WI38 (cell line): ENCODE data around the gene PRTN3.
"Not testable (repeated sequence)": the region's sequence is repeated elsewhere in the genome, so short reads cannot be mapped to it uniquely, and the experiment has no call there.

ENCODE experiments used
- H3K4me3 ChIP-seq: 2 replicates; pipeline ENCODE4 v1.5.1; 2011; ENCODE audit warnings: low read depth, mild to moderate bottlenecking, control low read depth, low read length
- TF ChIP-seq, protein P1 (sequence below): IDR thresholded peaks from 2 replicates; pipeline ENCODE4 v1.5.1; 2012; ENCODE audit warnings: low read depth, mild to moderate bottlenecking, control low read depth, low read length

The PRTN3 gene

GRCh38 chr19:873084-873483 lies 32.3 kb downstream of the PRTN3 start:
- TF ChIP-seq, protein P1, sequence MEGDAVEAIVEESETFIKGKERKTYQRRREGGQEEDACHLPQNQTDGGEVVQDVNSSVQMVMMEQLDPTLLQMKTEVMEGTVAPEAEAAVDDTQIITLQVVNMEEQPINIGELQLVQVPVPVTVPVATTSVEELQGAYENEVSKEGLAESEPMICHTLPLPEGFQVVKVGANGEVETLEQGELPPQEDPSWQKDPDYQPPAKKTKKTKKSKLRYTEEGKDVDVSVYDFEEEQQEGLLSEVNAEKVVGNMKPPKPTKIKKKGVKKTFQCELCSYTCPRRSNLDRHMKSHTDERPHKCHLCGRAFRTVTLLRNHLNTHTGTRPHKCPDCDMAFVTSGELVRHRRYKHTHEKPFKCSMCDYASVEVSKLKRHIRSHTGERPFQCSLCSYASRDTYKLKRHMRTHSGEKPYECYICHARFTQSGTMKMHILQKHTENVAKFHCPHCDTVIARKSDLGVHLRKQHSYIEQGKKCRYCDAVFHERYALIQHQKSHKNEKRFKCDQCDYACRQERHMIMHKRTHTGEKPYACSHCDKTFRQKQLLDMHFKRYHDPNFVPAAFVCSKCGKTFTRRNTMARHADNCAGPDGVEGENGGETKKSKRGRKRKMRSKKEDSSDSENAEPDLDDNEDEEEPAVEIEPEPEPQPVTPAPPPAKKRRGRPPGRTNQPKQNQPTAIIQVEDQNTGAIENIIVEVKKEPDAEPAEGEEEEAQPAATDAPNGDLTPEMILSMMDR: no peak

DNA sequence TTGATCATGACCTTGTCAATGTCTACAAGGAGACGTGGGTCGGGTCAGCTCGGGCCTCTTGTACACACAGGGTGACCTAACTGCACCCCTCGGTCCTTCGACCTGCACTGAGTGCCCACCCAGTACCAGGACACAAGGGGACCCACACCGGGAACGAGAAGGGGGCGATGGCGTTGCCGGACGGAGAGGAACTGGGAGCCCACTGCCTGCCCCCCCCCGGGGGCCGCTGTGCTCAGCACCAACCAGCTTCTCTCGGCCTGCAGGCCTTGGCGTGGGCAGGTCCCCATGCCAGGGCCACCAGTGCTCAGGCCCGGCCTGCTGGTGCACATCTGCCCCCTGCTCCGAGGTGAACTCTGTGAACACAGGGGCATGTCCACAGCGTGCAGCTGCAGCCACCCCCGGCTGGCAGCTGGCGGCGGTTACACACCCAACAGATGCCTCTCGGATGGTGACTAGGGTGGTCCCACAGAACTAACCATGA lies 32.8 kb downstream of the PRTN3 start:
- TF ChIP-seq, protein P1: no peak
- no peak overlapping the region for H3K4me3 ChIP-seq

More at GRCh38 chr19:873084-873483, 32.3 kb downstream of the PRTN3 start:
- no peak overlapping the region for H3K4me3 ChIP-seq

DNA sequence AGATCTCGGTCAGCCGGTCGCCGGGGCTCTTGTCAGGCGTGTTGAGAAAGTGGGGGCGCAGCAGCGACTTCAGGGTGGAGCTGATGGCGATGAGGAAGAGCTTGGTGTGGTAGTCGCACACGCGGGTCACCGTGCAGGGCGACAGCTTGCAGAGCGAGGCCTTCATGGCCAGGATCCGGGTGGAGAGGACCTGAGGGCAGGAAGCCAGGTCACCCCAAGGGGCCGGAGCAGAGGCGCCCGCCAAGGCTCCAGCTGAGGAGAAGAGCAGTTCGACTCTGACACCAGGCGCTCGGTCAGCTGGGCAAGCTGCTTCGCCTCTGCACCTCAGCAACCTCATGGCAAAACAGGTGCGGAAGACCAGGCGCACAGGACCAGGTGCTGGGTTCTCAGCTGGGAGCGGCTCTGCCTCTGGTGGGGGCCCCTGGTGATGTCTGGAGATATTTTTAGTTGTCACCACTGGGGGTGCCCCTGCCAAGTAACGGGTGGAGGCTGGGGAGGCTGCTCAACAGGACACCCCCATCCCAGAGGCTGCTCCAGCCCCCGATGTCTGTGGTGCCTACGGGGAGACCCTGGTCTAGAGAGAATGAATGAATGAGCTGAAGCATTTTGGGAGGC lies 34.6 kb downstream of the PRTN3 start:
- TF ChIP-seq, protein P1: no peak
- no peak overlapping the region for H3K4me3 ChIP-seq

DNA sequence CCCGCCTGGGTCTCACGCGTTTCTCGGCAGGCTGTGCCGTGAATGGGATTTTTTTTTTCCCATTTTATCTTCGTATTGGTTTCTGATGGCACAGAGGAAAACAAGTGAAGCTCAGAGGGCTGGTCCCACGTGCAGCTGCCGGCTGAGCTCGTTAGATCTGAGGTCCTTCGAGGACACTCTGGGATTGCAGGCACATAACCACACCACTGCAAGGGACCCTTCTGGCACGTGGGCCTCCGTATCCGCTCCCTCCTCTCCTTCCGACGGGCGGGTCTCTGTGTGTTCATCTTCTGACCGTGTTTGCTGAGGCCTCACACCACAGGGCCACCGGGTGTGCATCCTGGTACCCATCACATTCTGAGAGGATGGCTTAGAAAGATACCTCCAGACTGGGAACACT lies 35.3 kb downstream of the PRTN3 start:
- TF ChIP-seq, protein P1: no peak
- H3K4me3 ChIP-seq: no peak overlapping the region

- H3K4me3 ChIP-seq: no peak overlapping the region
- TF ChIP-seq, protein P1: no peak
Observed at GRCh38 chr19:876780-877314, 36.0 kb downstream of the PRTN3 start.

GRCh38 chr19:877992-878660 lies 37.3 kb downstream of the PRTN3 start:
- not testable (repeated sequence) for H3K4me3 ChIP-seq

DNA sequence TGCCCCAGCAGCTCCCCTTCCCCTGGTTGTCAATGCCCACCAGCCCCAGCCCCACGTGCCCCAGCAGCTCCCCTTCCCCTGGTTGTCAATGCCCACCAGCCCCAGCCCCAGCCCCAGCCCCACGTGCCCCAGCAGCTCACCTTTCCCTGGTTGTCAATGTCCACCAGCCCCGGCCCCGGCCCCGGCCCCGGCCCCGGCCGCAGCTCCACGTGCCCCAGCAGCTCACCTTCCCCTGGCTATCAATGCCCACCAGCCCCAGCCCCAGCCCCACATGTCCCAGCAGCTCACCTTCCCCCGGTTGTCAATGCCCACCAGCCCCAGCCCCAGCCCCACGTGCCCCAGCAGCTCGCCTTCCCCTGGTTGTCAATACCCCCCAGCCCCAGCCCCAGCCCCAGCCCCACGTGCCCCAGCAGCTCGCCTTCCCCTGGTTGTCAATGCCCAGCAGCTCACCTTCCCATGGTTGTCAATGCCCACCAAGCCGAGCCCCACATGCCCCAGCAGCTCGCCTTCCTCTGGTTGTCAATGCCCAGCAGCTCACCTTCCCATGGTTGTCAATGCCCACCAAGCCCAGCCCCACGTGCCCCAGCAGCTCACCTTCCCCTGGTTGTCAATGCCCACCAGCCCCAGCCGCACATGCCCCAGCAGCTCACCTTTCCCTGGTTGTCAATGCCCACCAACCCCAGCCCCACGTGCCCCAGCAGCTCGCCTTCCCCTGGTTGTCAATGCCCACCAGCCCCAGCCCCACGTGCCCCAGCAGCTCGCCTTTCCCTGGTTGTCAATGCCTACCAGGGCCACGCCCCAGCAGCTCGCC lies 38.2 kb downstream of the PRTN3 start:
- H3K4me3 ChIP-seq: not testable (repeated sequence)
